HepG2 (cell line): ENCODE measurements around the gene IER2. TPM values are rescaled to one million over a fixed set of nuclear protein-coding genes. Genes with fewer than 3 reads are reported as not detected.

Source experiments
- ASH2L ChIP-seq: fragments of 300-600, 200-600 bp; sonication (generic); IDR thresholded peaks from 2 replicates; pipeline ENCODE4 v1.7.0; 2017; ENCODE audit warnings: low read depth, mild to moderate bottlenecking, moderate library complexity, mixed read lengths, low read length; ENCODE audit not compliant: insufficient read length
- CBX2 ChIP-seq, 2 experiments: fragments of 200-600 bp in 1 of 2; sonication (generic); formaldehyde crosslinking in 1 of 2; IDR thresholded peaks; 2 replicates each; pipeline versions ENCODE4 v1.7.0 to v1.8.1; 2018 to 2022; ENCODE audit warnings: low read depth in 2 of 2, low read length in 1 of 2, mild to moderate bottlenecking in 1 of 2, missing genetic modification reagents in 1 of 2
- FOXO1 ChIP-seq: sonication (generic); formaldehyde crosslinking; IDR thresholded peaks from 2 replicates; pipeline ENCODE4 v1.4.0; 2020; ENCODE audit warnings: missing genetic modification reagents
- GTF2F1 ChIP-seq: fragments of 150-350 bp; IDR thresholded peaks from 2 replicates; pipeline ENCODE4 v1.6.1; 2014; ENCODE audit warnings: low read length
- HDAC2 ChIP-seq: sonication (generic); formaldehyde crosslinking; IDR thresholded peaks from 2 replicates; pipeline ENCODE4 v1.4.0; 2020; ENCODE audit warnings: missing genetic modification reagents
- HMGA1 ChIP-seq: sonication (generic); formaldehyde crosslinking; conservative IDR thresholded peaks from 2 replicates; pipeline ENCODE4 v1.4.0; 2020; ENCODE audit warnings: missing genetic modification reagents
- NCOA5 ChIP-seq: sonication (generic); formaldehyde crosslinking; IDR thresholded peaks from 2 replicates; pipeline ENCODE4 v1.4.0; 2020; ENCODE audit warnings: missing genetic modification reagents
- NONO ChIP-seq, 2 experiments: fragments of 450-650 bp in 1 of 2; sonication (generic) in 1 of 2; formaldehyde crosslinking in 1 of 2; IDR thresholded peaks in 1 of 2; conservative IDR thresholded peaks in 1 of 2; 2 replicates each; pipeline versions ENCODE4 v1.6.1 to v1.8.0; 2017 to 2022; ENCODE audit warnings: mild to moderate bottlenecking in 1 of 2, missing genetic modification reagents in 1 of 2, moderate library complexity in 1 of 2
- PHF21A ChIP-seq: sonication (generic); formaldehyde crosslinking; IDR thresholded peaks from 2 replicates; pipeline ENCODE4 v1.5.0; 2020; ENCODE audit warnings: mild to moderate bottlenecking, missing genetic modification reagents
- RBAK ChIP-seq: sonication (generic); formaldehyde crosslinking; IDR thresholded peaks from 2 replicates; pipeline ENCODE4 v1.5.1; 2020; ENCODE audit warnings: mild to moderate bottlenecking, missing genetic modification reagents
- RBFOX2 ChIP-seq: fragments of 200-400 bp; formaldehyde crosslinking; IDR thresholded peaks from 2 replicates; pipeline ENCODE4 v1.6.1; 2017; ENCODE audit warnings: low read depth, mild to moderate bottlenecking, low read length
- RCOR2 ChIP-seq: IDR thresholded peaks from 2 replicates; pipeline ENCODE4 v1.6.1; 2016; ENCODE audit warnings: missing biosample characterization, missing genetic modification reagents
- RFX1 ChIP-seq: fragments of 450-650 bp; IDR thresholded peaks from 2 replicates; pipeline ENCODE4 v1.6.1; 2017
- SKI ChIP-seq: fragments of 450-650 bp; IDR thresholded peaks from one replicate; pipeline ENCODE4 v1.6.1; 2018; ENCODE audit warnings: mild to moderate bottlenecking; ENCODE audit not compliant: partially characterized antibody
- SMARCE1 ChIP-seq: fragments of 450-650 bp; IDR thresholded peaks from 2 replicates; pipeline ENCODE4 v1.6.1; 2017; ENCODE audit warnings: borderline replicate concordance
- ZFP37 ChIP-seq: sonication (generic); formaldehyde crosslinking; IDR thresholded peaks from 2 replicates; pipeline ENCODE4 v1.4.0; 2020; ENCODE audit warnings: missing genetic modification reagents, borderline replicate concordance
- ZNF121 ChIP-seq: sonication (generic); formaldehyde crosslinking; IDR thresholded peaks from 2 replicates; pipeline ENCODE4 v1.5.0; 2020; ENCODE audit warnings: mild to moderate bottlenecking, missing genetic modification reagents
- ZNF205 ChIP-seq: IDR thresholded peaks from 2 replicates; pipeline ENCODE4 v1.6.1; 2018; ENCODE audit warnings: missing biosample characterization, missing genetic modification reagents
- ZNF343 ChIP-seq: sonication (generic); formaldehyde crosslinking; IDR thresholded peaks from 2 replicates; pipeline ENCODE4 v1.4.0; 2020; ENCODE audit warnings: mild to moderate bottlenecking, missing genetic modification reagents
- ZNF501 ChIP-seq: sonication (generic); formaldehyde crosslinking; IDR thresholded peaks from 2 replicates; pipeline ENCODE4 v1.5.1; 2020; ENCODE audit warnings: mild to moderate bottlenecking, moderate library complexity, missing genetic modification reagents
- polyA plus RNA-seq, 8 experiments: library from polyadenylated mRNA; depleted of rRNA in 3 of 8; stranded (reverse) in 7 of 8; unstranded in 1 of 8; fragments of >200 nt; fragmentation: Illumina TruSeq in 4 of 8; extraction: Trizol in 4 of 8; gene quantifications; 2 replicates each; pipeline versions ENCODE4 v1.2.1 to v1.2.3, GENCODE V29; 2011 to 2016; ENCODE audit warnings: low read depth in 4 of 8, missing spikeins in 1 of 8, mixed read lengths in 1 of 8; ENCODE audit not compliant: insufficient read depth in 1 of 8
- total RNA-seq, 5 experiments: library from RNA; depleted of rRNA; stranded (reverse); fragments of >200 nt; fragmentation: Illumina TruSeq; extraction: Trizol; gene quantifications; 2 replicates each; pipeline ENCODE4 v1.2.3, GENCODE V29; 2016; ENCODE audit warnings: low read depth in 1 of 5
- TF ChIP-seq, protein P1 (sequence below): sonication (generic); formaldehyde crosslinking; IDR thresholded peaks from 2 replicates; pipeline ENCODE4 v1.4.0; 2020; ENCODE audit warnings: mild to moderate bottlenecking, missing genetic modification reagents, borderline replicate concordance
- TF ChIP-seq, protein P2 (sequence below): sonication (generic); formaldehyde crosslinking; IDR thresholded peaks from 2 replicates; pipeline ENCODE4 v1.4.0; 2020; ENCODE audit warnings: missing genetic modification reagents
- TF ChIP-seq, protein P3 (sequence below): sonication (generic); formaldehyde crosslinking; IDR thresholded peaks from 2 replicates; pipeline ENCODE4 v1.5.1; 2020; ENCODE audit warnings: missing genetic modification reagents, mild to moderate bottlenecking, borderline replicate concordance
- TF ChIP-seq, protein P4 (sequence below): fragments of 450-650 bp; IDR thresholded peaks from 2 replicates; pipeline ENCODE4 v1.6.1; 2017; ENCODE audit warnings: mild to moderate bottlenecking

The IER2 gene
- total and polyA plus RNA-seq, 2 of the 13 experiments (the other 11 are each of a cell fraction or from before 2014, with no cell fraction given): 10.1 to 14.3 TPM

DNA sequence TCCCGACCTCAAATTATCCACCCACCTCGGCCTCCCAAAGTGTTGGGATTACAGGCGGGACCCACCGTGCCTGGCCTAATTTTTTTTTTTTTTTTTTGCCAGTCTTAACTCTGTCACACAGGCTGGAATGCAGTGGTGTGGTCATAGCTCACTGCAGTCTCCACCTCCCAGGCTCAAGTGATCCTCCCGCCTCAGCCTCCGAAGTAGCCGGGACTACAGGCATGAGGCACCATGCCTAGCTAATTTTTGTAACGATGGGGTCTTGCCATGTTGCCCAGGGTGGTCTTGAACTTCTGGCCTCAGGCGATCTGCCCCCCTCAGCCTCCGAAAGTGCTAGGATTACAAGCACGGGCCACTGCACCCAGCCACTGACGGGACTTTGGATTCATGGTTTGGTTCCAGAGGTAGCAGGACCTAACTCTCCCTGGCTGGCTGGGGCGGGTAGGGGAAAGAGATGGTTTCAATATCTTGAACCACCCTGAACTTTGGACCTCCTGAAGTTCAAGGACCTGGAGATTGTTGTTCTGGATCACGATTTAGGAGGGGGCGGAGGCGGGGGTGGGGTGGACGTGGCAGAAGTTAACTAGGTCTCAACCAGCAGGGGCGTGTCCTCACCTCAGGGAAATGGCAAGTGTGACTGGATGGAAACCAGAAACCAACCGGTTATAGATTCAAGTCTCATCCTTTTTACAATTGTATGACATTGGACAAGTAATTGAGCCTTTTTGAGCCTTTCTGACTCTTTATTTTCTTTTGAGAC lies 40.8 kb downstream of the IER2 start (continued):
- peak; percentile 57; the same call in 1 of the 2 replicates for TF ChIP-seq HDAC2 (CRISPR knock-in tag)
- no peak for TF ChIP-seq ZNF501 (CRISPR knock-in tag)
- TF ChIP-seq CBX2 (IDR thresholded peaks at IDR 0.05; ENCODE audit: low read depth, low read length): no peak
- no peak for TF ChIP-seq CBX2 (CRISPR knock-in tag; IDR thresholded peaks at IDR 0.05; ENCODE audit: low read depth)
- TF ChIP-seq ZNF343 (CRISPR knock-in tag): no peak
- TF ChIP-seq FOXO1 (CRISPR knock-in tag): peak; percentile 19; the same call in 1 of the 2 replicates
- TF ChIP-seq ZNF121: peak; percentile 82
- TF ChIP-seq PHF21A (CRISPR knock-in tag): no peak
- peak; percentile 43; the same call in 1 of the 2 replicates for TF ChIP-seq RCOR2
- TF ChIP-seq, protein P1, sequence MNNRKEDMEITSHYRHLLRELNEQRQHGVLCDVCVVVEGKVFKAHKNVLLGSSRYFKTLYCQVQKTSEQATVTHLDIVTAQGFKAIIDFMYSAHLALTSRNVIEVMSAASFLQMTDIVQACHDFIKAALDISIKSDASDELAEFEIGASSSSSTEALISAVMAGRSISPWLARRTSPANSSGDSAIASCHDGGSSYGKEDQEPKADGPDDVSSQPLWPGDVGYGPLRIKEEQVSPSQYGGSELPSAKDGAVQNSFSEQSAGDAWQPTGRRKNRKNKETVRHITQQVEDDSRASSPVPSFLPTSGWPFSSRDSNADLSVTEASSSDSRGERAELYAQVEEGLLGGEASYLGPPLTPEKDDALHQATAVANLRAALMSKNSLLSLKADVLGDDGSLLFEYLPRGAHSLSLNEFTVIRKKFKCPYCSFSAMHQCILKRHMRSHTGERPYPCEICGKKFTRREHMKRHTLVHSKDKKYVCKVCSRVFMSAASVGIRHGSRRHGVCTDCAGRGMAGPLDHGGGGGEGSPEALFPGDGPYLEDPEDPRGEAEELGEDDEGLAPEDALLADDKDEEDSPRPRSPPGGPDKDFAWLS (CRISPR knock-in tag): no peak
- no peak for TF ChIP-seq NCOA5 (CRISPR knock-in tag)
- TF ChIP-seq ZFP37 (CRISPR knock-in tag): no peak
- TF ChIP-seq, protein P2, sequence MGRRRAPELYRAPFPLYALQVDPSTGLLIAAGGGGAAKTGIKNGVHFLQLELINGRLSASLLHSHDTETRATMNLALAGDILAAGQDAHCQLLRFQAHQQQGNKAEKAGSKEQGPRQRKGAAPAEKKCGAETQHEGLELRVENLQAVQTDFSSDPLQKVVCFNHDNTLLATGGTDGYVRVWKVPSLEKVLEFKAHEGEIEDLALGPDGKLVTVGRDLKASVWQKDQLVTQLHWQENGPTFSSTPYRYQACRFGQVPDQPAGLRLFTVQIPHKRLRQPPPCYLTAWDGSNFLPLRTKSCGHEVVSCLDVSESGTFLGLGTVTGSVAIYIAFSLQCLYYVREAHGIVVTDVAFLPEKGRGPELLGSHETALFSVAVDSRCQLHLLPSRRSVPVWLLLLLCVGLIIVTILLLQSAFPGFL: no peak
- no peak for TF ChIP-seq RBFOX2
- no peak for TF ChIP-seq ZNF205 (CRISPR knock-in tag)
- TF ChIP-seq RFX1: no peak
- TF ChIP-seq SMARCE1: no peak
- TF ChIP-seq, protein P3, sequence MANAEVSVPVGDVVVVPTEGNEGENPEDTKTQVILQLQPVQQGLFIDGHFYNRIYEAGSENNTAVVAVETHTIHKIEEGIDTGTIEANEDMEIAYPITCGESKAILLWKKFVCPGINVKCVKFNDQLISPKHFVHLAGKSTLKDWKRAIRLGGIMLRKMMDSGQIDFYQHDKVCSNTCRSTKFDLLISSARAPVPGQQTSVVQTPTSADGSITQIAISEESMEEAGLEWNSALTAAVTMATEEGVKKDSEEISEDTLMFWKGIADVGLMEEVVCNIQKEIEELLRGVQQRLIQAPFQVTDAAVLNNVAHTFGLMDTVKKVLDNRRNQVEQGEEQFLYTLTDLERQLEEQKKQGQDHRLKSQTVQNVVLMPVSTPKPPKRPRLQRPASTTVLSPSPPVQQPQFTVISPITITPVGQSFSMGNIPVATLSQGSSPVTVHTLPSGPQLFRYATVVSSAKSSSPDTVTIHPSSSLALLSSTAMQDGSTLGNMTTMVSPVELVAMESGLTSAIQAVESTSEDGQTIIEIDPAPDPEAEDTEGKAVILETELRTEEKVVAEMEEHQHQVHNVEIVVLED (CRISPR knock-in tag): no peak
- no peak for TF ChIP-seq GTF2F1
- TF ChIP-seq RBAK (CRISPR knock-in tag): no peak
- TF ChIP-seq ASH2L: peak; percentile 30
- TF ChIP-seq HMGA1 (CRISPR knock-in tag): no peak
- peak; percentile 79 for TF ChIP-seq SKI
- TF ChIP-seq, protein P4, sequence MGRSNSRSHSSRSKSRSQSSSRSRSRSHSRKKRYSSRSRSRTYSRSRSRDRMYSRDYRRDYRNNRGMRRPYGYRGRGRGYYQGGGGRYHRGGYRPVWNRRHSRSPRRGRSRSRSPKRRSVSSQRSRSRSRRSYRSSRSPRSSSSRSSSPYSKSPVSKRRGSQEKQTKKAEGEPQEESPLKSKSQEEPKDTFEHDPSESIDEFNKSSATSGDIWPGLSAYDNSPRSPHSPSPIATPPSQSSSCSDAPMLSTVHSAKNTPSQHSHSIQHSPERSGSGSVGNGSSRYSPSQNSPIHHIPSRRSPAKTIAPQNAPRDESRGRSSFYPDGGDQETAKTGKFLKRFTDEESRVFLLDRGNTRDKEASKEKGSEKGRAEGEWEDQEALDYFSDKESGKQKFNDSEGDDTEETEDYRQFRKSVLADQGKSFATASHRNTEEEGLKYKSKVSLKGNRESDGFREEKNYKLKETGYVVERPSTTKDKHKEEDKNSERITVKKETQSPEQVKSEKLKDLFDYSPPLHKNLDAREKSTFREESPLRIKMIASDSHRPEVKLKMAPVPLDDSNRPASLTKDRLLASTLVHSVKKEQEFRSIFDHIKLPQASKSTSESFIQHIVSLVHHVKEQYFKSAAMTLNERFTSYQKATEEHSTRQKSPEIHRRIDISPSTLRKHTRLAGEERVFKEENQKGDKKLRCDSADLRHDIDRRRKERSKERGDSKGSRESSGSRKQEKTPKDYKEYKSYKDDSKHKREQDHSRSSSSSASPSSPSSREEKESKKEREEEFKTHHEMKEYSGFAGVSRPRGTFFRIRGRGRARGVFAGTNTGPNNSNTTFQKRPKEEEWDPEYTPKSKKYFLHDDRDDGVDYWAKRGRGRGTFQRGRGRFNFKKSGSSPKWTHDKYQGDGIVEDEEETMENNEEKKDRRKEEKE: no peak
- no peak for TF ChIP-seq NONO (IDR thresholded peaks at IDR 0.05)
- TF ChIP-seq NONO (CRISPR knock-in tag; conservative IDR thresholded peaks at IDR 0.05): 0 out of 2 replicates have a peak, but pooled peaks have one; percentile 16
